AG20443 (cell line): Measurements from ENCODE around the gene ZNF408.

Experiments
- DNase-seq: peaks from one replicate; pipeline ENCODE4 v3.0.0; 2012; ENCODE audit warnings: low spot score, mixed read lengths

The ZNF408 gene

GRCh38 chr11:46727952-46728658 lies 27.3 kb downstream of the ZNF408 start:
- no peak for DNase-seq

GRCh38 chr11:46728659-46729040 lies 27.8 kb downstream of the ZNF408 start:
- no peak for DNase-seq

GRCh38 chr11:46729110-46730027 lies 28.5 kb downstream of the ZNF408 start:
- no peak for DNase-seq

DNA sequence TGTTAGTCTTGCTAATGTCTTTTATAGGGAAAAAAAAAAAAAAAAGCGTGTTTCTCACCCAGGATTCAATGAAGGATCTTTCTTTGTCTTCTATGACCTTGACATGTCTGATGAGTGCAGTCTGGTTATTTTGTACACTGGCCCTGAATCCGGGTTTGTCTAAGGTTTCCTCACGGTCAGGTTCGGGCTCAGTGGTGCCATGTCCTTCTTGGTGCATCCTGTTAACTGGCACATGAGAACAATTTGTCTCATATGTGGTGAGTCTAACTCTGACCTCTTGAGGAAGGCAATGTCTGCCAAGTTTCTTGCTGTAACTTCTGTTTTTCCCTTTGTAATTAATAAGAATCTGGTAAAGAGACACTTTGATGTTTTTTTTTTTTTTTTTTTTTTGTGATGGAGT lies 30.7 kb downstream of the ZNF408 start:
- no peak for DNase-seq

- no peak for DNase-seq
These were observed 32.4 kb downstream of the ZNF408 start for GRCh38 chr11:46733234-46733633.

- DNase-seq: no peak
These were observed 35.3 kb downstream of the ZNF408 start for GRCh38 chr11:46736146-46736545.

GRCh38 chr11:46736615-46737014 lies 35.8 kb downstream of the ZNF408 start:
- DNase-seq: no peak

- no peak for DNase-seq
These were observed 36.9 kb downstream of the ZNF408 start for GRCh38 chr11:46737699-46738098.

DNA sequence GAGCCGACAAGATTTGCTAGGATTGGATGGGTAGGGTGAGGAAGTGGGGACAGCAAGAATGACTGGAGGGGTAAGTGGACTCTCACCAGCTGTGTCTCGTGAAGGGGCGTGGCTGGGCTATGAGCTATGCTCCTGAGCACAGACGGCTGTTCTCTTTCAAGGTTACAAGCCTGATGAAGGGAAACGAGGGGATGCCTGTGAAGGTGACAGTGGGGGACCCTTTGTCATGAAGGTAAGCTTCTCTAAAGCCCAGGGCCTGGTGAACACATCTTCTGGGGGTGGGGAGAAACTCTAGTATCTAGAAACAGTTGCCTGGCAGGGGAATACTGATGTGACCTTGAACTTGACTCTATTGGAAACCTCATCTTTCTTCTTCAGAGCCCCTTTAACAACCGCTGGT lies 38.1 kb downstream of the ZNF408 start:
- no peak for DNase-seq

- DNase-seq: no peak
These were observed 41.0 kb downstream of the ZNF408 start for GRCh38 chr11:46741600-46742484.

GRCh38 chr11:46743043-46743442 lies 42.2 kb downstream of the ZNF408 start:
- DNase-seq: no peak

- no peak for DNase-seq
These were observed 43.0 kb downstream of the ZNF408 start for GRCh38 chr11:46743693-46744339.

- DNase-seq: no peak
These were observed 44.5 kb downstream of the ZNF408 start for GRCh38 chr11:46745328-46745727.

DNA sequence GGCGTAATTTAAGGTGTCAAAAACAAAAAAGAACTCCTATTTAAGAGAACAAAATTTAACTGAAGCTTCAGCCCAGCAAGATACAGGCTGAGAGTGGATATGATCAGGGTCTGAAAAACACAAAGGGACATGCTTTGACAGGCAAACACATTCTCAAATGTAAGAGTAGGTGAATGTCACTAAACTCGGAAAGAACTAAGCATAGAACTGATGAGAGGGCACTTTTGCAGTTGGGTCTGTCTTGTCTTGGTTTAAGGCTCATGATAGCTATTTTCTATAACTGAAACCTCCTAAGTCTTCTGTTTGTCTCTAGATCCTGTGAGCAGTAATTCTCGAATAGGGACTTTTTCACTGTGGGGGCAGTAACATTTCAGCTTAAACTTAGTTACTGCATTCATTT lies 45.2 kb downstream of the ZNF408 start:
- DNase-seq: no peak

DNA sequence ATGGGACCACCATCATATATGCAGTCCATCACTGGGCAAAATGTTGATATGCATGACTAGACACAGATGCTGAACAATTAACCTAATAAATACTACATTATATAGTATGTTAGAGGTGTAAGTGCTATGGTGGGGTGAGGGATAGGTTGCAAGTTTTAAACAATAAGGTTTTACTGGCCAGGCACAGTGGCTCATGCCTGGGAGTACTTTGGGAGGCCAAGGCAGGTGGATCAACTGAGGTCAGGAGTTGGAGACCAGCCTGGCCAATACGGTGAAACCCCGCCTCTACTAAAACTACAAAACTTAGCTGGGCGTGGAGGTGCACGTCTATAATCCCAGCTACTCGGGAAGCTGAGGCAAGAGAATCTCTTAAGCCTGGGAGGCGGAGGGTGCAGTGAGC lies 46.3 kb downstream of the ZNF408 start:
- no peak for DNase-seq
